Measurements from ENCODE around the gene ZMYND8. TPM values are rescaled to one million over a fixed set of nuclear protein-coding genes. Genes with fewer than 3 reads are reported as not detected.
"Not testable (repeated sequence)": the region's sequence is repeated elsewhere in the genome, so short reads cannot be mapped to it uniquely, and the experiment has no call there.

ZMYND8 gene
- total and polyA plus RNA-seq, 2 donors (not counting 1 experiment from before 2014, with no cell fraction given) = 12.6 to 13.0 TPM

- H4K20me1 ChIP-seq (ENCODE audit: control insufficient read depth, extremely low read depth, insufficient read depth, low read length) = no peaks in the 10 kb centered on the region
- TF ChIP-seq EZH2 (IDR thresholded peaks at IDR 0.05; ENCODE audit: low read length, missing control alignments) (no peak), CTCF (conservative IDR thresholded peaks at IDR 0.05 in 1 of 2, IDR thresholded peaks at IDR 0.05 in 1 of 2; ENCODE audit: low read depth in 1 of 2, low read length in 2 of 2) (no peak)
- H3K4me1 ChIP-seq (ENCODE audit: control insufficient read depth, extremely low read depth, insufficient read depth, low read length) = no peaks in the 10 kb centered on the region
- H3K27me3 ChIP-seq (ENCODE audit: control insufficient read depth, insufficient read depth, low read length) = no peaks in the 10 kb centered on the region
- H3K4me3 ChIP-seq (replicated peaks in 1 of 4; ENCODE audit: control extremely low read depth in 1 of 4, insufficient read depth in 1 of 4, low read depth in 3 of 4, low read length in 4 of 4) = no peak overlapping the region
- H3K4me2 ChIP-seq (ENCODE audit: extremely low read depth, insufficient read depth, low read length) = no peak overlapping the region
- peak; percentile 39 to 77 for DNase-seq (ENCODE audit: low read depth in 2 of 2)
- no peaks in the 10 kb centered on the region for H3K36me3 ChIP-seq (ENCODE audit: control insufficient read depth, insufficient read depth, low read length)
- no peak overlapping the region for H3K9ac ChIP-seq (ENCODE audit: insufficient read depth, low read length)
- no peaks in the 10 kb centered on the region for H3K9me3 ChIP-seq (ENCODE audit: control insufficient read depth, insufficient read depth, low read depth, low read length)
- no peaks in the 10 kb centered on the region for H3K79me2 ChIP-seq (ENCODE audit: control insufficient read depth, insufficient read depth, low read length)
- no peak overlapping the region for H3K27ac ChIP-seq (ENCODE audit: insufficient read depth, low read length)
- no peak overlapping the region for H2AFZ ChIP-seq (ENCODE audit: low read length)
Measured at GRCh38 chr20:47389867-47390347, 33.4 kb upstream of the ZMYND8 start.

GRCh38 chr20:47385968-47386367 lies 29.5 kb upstream of the ZMYND8 start:
- not testable (repeated sequence) for H3K4me3 ChIP-seq (replicated peaks in 1 of 4; ENCODE audit: control extremely low read depth in 1 of 4, insufficient read depth in 1 of 4, low read depth in 3 of 4, low read length in 4 of 4); H3K36me3 ChIP-seq (ENCODE audit: control insufficient read depth, insufficient read depth, low read length); H3K9me3 ChIP-seq (ENCODE audit: control insufficient read depth, insufficient read depth, low read depth, low read length); H3K27me3 ChIP-seq (ENCODE audit: control insufficient read depth, insufficient read depth, low read length); H3K4me1 ChIP-seq (ENCODE audit: control insufficient read depth, extremely low read depth, insufficient read depth, low read length); H3K27ac ChIP-seq (ENCODE audit: insufficient read depth, low read length); DNase-seq (ENCODE audit: low read depth in 2 of 2); H3K79me2 ChIP-seq (ENCODE audit: control insufficient read depth, insufficient read depth, low read length); H3K4me2 ChIP-seq (ENCODE audit: extremely low read depth, insufficient read depth, low read length); H3K9ac ChIP-seq (ENCODE audit: insufficient read depth, low read length); H2AFZ ChIP-seq (ENCODE audit: low read length); H4K20me1 ChIP-seq (ENCODE audit: control insufficient read depth, extremely low read depth, insufficient read depth, low read length)

GRCh38 chr20:47382746-47383415 lies 26.4 kb upstream of the ZMYND8 start:
- H3K27me3 ChIP-seq (ENCODE audit: control insufficient read depth, insufficient read depth, low read length) = no peaks in the 10 kb centered on the region
- no peak overlapping the region for H3K4me3 ChIP-seq (replicated peaks in 1 of 4; ENCODE audit: control extremely low read depth in 1 of 4, insufficient read depth in 1 of 4, low read depth in 3 of 4, low read length in 4 of 4)
- H3K9me3 ChIP-seq (ENCODE audit: control insufficient read depth, insufficient read depth, low read depth, low read length) = no peaks in the 10 kb centered on the region
- H3K79me2 ChIP-seq (ENCODE audit: control insufficient read depth, insufficient read depth, low read length) = no peaks in the 10 kb centered on the region
- peaks cover 6% of the 10 kb centered on the region for H3K4me1 ChIP-seq (ENCODE audit: control insufficient read depth, extremely low read depth, insufficient read depth, low read length)
- no peak overlapping the region for H3K9ac ChIP-seq (ENCODE audit: insufficient read depth, low read length)
- DNase-seq (ENCODE audit: low read depth in 2 of 2) = peak in 1 of 2 donors; percentile 6
- H3K27ac ChIP-seq (ENCODE audit: insufficient read depth, low read length) = no peak overlapping the region
- no peaks in the 10 kb centered on the region for H4K20me1 ChIP-seq (ENCODE audit: control insufficient read depth, extremely low read depth, insufficient read depth, low read length)
- TF ChIP-seq CTCF (conservative IDR thresholded peaks at IDR 0.05 in 1 of 2, IDR thresholded peaks at IDR 0.05 in 1 of 2; ENCODE audit: low read depth in 1 of 2, low read length in 2 of 2) (no peak), EZH2 (IDR thresholded peaks at IDR 0.05; ENCODE audit: low read length, missing control alignments) (no peak)
- H3K36me3 ChIP-seq (ENCODE audit: control insufficient read depth, insufficient read depth, low read length) = no peaks in the 10 kb centered on the region
- H3K4me2 ChIP-seq (ENCODE audit: extremely low read depth, insufficient read depth, low read length) = no peak overlapping the region
- no peak overlapping the region for H2AFZ ChIP-seq (ENCODE audit: low read length)
